GM23338 (cell line): ENCODE data around the gene COX4I1. TPM values are rescaled to one million over a fixed set of nuclear protein-coding genes. Genes with fewer than 3 reads are reported as not detected.

ENCODE experiments used
- ATAC-seq: fragments of 200-7000 bp; cut with Tn5 transposase; 3 replicates; pipeline ENCODE4 v1.9.1; 2020
- DNase-seq: peaks from one replicate; pipeline ENCODE4 v3.0.0-alpha.2; 2015; ENCODE audit warnings: low spot score
- H2AFZ ChIP-seq: fragments of 200-600 bp; sonication (generic); 2 replicates; pipeline ENCODE4 v1.8.0; 2016; ENCODE audit warnings: antibody characterized with exemption, mild to moderate bottlenecking, moderate library complexity
- H3F3A ChIP-seq: fragments of 200-600 bp; sonication (generic); replicated peaks from 2 replicates; pipeline ENCODE4 v1.8.0; 2017; ENCODE audit warnings: antibody characterized with exemption, mixed run types, low read depth
- H3K27ac ChIP-seq: fragments of 200-600 bp; sonication (generic); 2 replicates; pipeline ENCODE4 v1.6.1; 2016; ENCODE audit warnings: low read depth
- H3K27me3 ChIP-seq: fragments of 200-600 bp; sonication (generic); 2 replicates; pipeline ENCODE4 v1.8.0; 2016; ENCODE audit warnings: mild to moderate bottlenecking, mixed run types, moderate library complexity; ENCODE audit not compliant: insufficient read depth
- H3K36me3 ChIP-seq: fragments of 200-600 bp; sonication (generic); 2 replicates; pipeline ENCODE4 v1.8.0; 2016; ENCODE audit warnings: mild to moderate bottlenecking; ENCODE audit not compliant: insufficient read depth
- H3K4me1 ChIP-seq: fragments of 200-600 bp; sonication (generic); 2 replicates; pipeline ENCODE4 v1.8.0; 2016; ENCODE audit warnings: mild to moderate bottlenecking, moderate library complexity; ENCODE audit not compliant: insufficient read depth
- H3K4me2 ChIP-seq: fragments of 200-600 bp; sonication (generic); 2 replicates; pipeline ENCODE4 v1.7.1; 2017; ENCODE audit warnings: mixed run types
- H3K4me3 ChIP-seq: fragments of 200-600 bp; sonication (generic); 2 replicates; pipeline ENCODE4 v1.6.1; 2016; ENCODE audit warnings: mixed run types
- H3K79me2 ChIP-seq: fragments of 200-600 bp; sonication (generic); replicated peaks from 2 replicates; pipeline ENCODE4 v1.8.0; 2017; ENCODE audit warnings: mild to moderate bottlenecking; ENCODE audit not compliant: insufficient read depth
- H3K9me2 ChIP-seq: fragments of 200-600 bp; sonication (generic); 2 replicates; pipeline ENCODE4 v1.8.0; 2017; ENCODE audit not compliant: insufficient read depth
- H4K20me1 ChIP-seq: fragments of 200-600 bp; sonication (generic); replicated peaks from 2 replicates; pipeline ENCODE4 v1.8.0; 2017; ENCODE audit warnings: mild to moderate bottlenecking; ENCODE audit not compliant: insufficient read depth
- H3K27ac Mint-ChIP-seq: 2 replicates; pipeline ENCODE4 v1.8.0; 2020; ENCODE audit warnings: inconsistent platforms, mild to moderate bottlenecking, moderate library complexity, mixed read lengths
- H3K27me3 Mint-ChIP-seq: 3 replicates; pipeline ENCODE4 v1.8.0; 2022; ENCODE audit warnings: low read depth, mild to moderate bottlenecking, moderate library complexity, mixed read lengths, inconsistent platforms; ENCODE audit not compliant: insufficient read depth, poor library complexity
- H3K36me3 Mint-ChIP-seq: 3 replicates; pipeline ENCODE4 v1.8.0; 2021; ENCODE audit warnings: low read depth, mild to moderate bottlenecking, inconsistent platforms, moderate library complexity, mixed read lengths
- H3K4me1 Mint-ChIP-seq: 3 replicates; pipeline ENCODE4 v1.8.0; 2020; ENCODE audit warnings: mild to moderate bottlenecking, inconsistent platforms, mixed read lengths
- H3K4me3 Mint-ChIP-seq: 3 replicates; pipeline ENCODE4 v1.8.0; 2021; ENCODE audit warnings: moderate library complexity, mild to moderate bottlenecking, inconsistent platforms, mixed read lengths
- H3K9me3 Mint-ChIP-seq: 3 replicates; pipeline ENCODE4 v1.8.0; 2020; ENCODE audit warnings: moderate library complexity, mild to moderate bottlenecking, inconsistent platforms, mixed read lengths
- CREB1 ChIP-seq: fragments of 250-450 bp; sonication (Bioruptor Pico); IDR thresholded peaks from 2 replicates; pipeline ENCODE4 v1.5.0; 2020; ENCODE audit warnings: low read depth, mild to moderate bottlenecking, moderate library complexity
- ETS1 ChIP-seq: IDR thresholded peaks from 2 replicates; pipeline ENCODE4 v1.6.1; 2016; ENCODE audit warnings: antibody characterized with exemption
- EZH2 ChIP-seq: fragments of 200-600 bp; sonication (generic); IDR thresholded peaks from one replicate; pipeline ENCODE4 v1.8.0; 2017; ENCODE audit warnings: antibody characterized with exemption, mild to moderate bottlenecking, low read depth; ENCODE audit not compliant: unreplicated experiment
- EZH2phosphoT487 ChIP-seq: fragments of 200-600 bp; sonication (generic); IDR thresholded peaks from one replicate; pipeline ENCODE4 v1.8.1; 2018; ENCODE audit warnings: antibody characterized with exemption; ENCODE audit not compliant: unreplicated experiment
- NANOG ChIP-seq: IDR thresholded peaks from 2 replicates; pipeline ENCODE4 v1.6.1; 2016; ENCODE audit warnings: antibody characterized with exemption, borderline replicate concordance
- POLR2AphosphoS5 ChIP-seq: IDR thresholded peaks from 2 replicates; pipeline ENCODE4 v1.6.1; 2016; ENCODE audit warnings: antibody characterized with exemption, low read depth
- REST ChIP-seq: IDR thresholded peaks from one replicate; pipeline ENCODE4 v1.6.1; 2018; ENCODE audit warnings: antibody characterized with exemption; ENCODE audit not compliant: unreplicated experiment
- STAT1 ChIP-seq: IDR thresholded peaks from one replicate; pipeline ENCODE4 v1.6.1; 2016; ENCODE audit warnings: antibody characterized with exemption; ENCODE audit not compliant: unreplicated experiment
- ZNF114 ChIP-seq: fragments of 250-450 bp; sonication (Bioruptor Pico); IDR thresholded peaks from 2 replicates; pipeline ENCODE4 v1.5.0; 2020; ENCODE audit warnings: mild to moderate bottlenecking, moderate library complexity
- ZNF331 ChIP-seq: fragments of 250-450 bp; sonication (Bioruptor Pico); IDR thresholded peaks from 2 replicates; pipeline ENCODE4 v1.5.0; 2020; ENCODE audit warnings: low read depth, mild to moderate bottlenecking, moderate library complexity
- polyA plus RNA-seq: library from polyadenylated mRNA; unstranded; fragments of >200 nt; fragmentation: Nextera tagmentation; extraction: Ambion mirVana; gene quantifications from 2 replicates; pipeline ENCODE4 v1.2.1, GENCODE V29; 2016
- total RNA-seq: library from RNA; depleted of rRNA; stranded (reverse); fragments of >200 nt; shearing (Covaris generic); gene quantifications from 2 replicates; pipeline ENCODE4 v1.2.3, GENCODE V29; 2014
- TF ChIP-seq, protein P1 (sequence below), 2 experiments: fragments of 200-600 bp in 1 of 2; sonication (generic) in 1 of 2; conservative IDR thresholded peaks; 2 replicates each; pipeline versions ENCODE4 v1.5.1 to v1.6.1; 2016 to 2017; ENCODE audit warnings: antibody characterized with exemption in 2 of 2, low read depth in 2 of 2, mild to moderate bottlenecking in 2 of 2, moderate library complexity in 1 of 2

Gene COX4I1
- total and polyA plus RNA-seq, 2 experiments from 2014 or later: 329 to 1,008 TPM

DNA sequence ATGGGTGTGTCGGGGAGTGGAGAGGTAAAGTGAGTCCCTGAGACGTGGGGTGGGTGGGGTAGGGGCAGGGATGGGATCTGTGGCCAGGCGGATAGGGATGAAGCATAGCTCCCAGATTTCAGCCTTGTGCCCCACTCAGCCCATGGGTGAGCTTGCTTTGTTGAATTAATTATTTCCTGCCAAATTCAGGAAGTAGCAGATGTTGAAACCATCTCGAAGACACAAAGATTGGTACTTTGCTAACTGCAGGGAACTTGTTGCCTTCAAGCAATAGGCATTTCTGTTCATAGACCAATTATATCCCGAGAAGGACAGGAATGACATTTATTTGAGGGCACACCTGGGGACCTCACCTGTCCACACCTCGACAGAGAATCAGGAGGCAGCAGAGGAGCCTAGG is 37.6 kb upstream of the COX4I1 start (continued):
- TF ChIP-seq, protein P1, sequence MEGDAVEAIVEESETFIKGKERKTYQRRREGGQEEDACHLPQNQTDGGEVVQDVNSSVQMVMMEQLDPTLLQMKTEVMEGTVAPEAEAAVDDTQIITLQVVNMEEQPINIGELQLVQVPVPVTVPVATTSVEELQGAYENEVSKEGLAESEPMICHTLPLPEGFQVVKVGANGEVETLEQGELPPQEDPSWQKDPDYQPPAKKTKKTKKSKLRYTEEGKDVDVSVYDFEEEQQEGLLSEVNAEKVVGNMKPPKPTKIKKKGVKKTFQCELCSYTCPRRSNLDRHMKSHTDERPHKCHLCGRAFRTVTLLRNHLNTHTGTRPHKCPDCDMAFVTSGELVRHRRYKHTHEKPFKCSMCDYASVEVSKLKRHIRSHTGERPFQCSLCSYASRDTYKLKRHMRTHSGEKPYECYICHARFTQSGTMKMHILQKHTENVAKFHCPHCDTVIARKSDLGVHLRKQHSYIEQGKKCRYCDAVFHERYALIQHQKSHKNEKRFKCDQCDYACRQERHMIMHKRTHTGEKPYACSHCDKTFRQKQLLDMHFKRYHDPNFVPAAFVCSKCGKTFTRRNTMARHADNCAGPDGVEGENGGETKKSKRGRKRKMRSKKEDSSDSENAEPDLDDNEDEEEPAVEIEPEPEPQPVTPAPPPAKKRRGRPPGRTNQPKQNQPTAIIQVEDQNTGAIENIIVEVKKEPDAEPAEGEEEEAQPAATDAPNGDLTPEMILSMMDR (conservative IDR thresholded peaks at IDR 0.05; ENCODE audit: low read depth in 2 of 2): no peak
- TF ChIP-seq ETS1 (no peak), STAT1 (no peak)

DNA sequence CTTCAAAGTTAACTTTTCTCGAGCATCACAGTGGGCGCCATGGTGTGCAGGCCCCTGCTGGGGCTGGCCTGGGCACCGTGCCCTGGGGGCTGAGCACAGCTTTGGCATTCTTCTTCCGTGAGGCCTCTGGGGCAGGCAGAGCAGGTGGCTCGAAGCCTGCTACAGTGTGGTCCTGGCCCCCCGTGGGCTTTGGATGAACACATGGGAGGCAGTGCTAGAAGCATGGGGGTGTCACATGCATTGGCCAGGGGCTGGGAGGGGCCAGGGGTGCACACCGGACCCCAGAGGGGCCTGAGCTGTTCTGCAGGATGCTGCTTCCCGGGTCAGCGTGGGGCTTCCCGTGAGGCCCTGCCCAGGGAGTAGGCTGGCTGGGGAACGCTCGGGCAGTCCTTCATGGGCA is 36.5 kb upstream of the COX4I1 start:
- Histone ChIP-seq H3K27me3 (no peaks in the 10 kb centered on the region), H3K27ac (no peak overlapping the region), H3K4me1 (peaks cover 9% of the 10 kb centered on the region), H3K79me2 (no peaks in the 10 kb centered on the region), H3F3A (0 out of 2 replicates have a peak, but pooled peaks cover 2% of the 10 kb centered on the region), H3K4me2 (no peak overlapping the region), H3K9me2 (no peaks in the 10 kb centered on the region), H4K20me1 (no peaks in the 10 kb centered on the region), H2AFZ (no peak overlapping the region), H3K36me3 (no peaks in the 10 kb centered on the region), H3K4me3 (no peak overlapping the region)
- Mint-ChIP-seq H3K36me3 (no peaks in the 10 kb centered on the region; the same call in 2 of the 3 replicates), H3K9me3 (no peaks in the 10 kb centered on the region; the same call in 2 of the 3 replicates), H3K27ac (no peak overlapping the region), H3K27me3 (peaks cover 17% of the 10 kb centered on the region), H3K4me1 (peaks cover 20% of the 10 kb centered on the region), H3K4me3 (no peak overlapping the region)
- DNase-seq (no peak), ATAC-seq (no peak)
- TF ChIP-seq ETS1 (no peak), EZH2phosphoT487 (no peak)

- Histone ChIP-seq H3K9me2 (no peaks in the 10 kb centered on the region), H3F3A (0 out of 2 replicates have a peak, but pooled peaks cover 2% of the 10 kb centered on the region), H3K79me2 (no peaks in the 10 kb centered on the region), H3K36me3 (no peaks in the 10 kb centered on the region), H3K4me1 (peaks cover 15% of the 10 kb centered on the region), H3K4me3 (no peak overlapping the region), H4K20me1 (no peaks in the 10 kb centered on the region), H2AFZ (no peak overlapping the region), H3K27ac (no peak overlapping the region), H3K27me3 (no peaks in the 10 kb centered on the region), H3K4me2 (no peak overlapping the region)
- no peaks in the 10 kb centered on the region; the same call in 2 of the 3 replicates for H3K36me3 Mint-ChIP-seq
- no peak overlapping the region for H3K27ac Mint-ChIP-seq
- H3K9me3 Mint-ChIP-seq: no peaks in the 10 kb centered on the region; the same call in 2 of the 3 replicates
- no peak for DNase-seq
- peaks cover 26% of the 10 kb centered on the region for H3K4me1 Mint-ChIP-seq
- H3K4me3 Mint-ChIP-seq: peak overlapping the region; percentile 26; the same call in 1 of the 3 replicates
- no peak for TF ChIP-seq NANOG
- TF ChIP-seq ZNF331 (CRISPR knock-in tag): no peak
- no peak for TF ChIP-seq CREB1
- no peak for TF ChIP-seq ZNF114
- TF ChIP-seq EZH2: no peak
- TF ChIP-seq, protein P1 (conservative IDR thresholded peaks at IDR 0.05; ENCODE audit: low read depth in 2 of 2): no peak
- TF ChIP-seq EZH2phosphoT487: no peak
- TF ChIP-seq REST: no peak
- no peak for TF ChIP-seq ETS1
- TF ChIP-seq STAT1: no peak
- no peak for TF ChIP-seq POLR2AphosphoS5
- H3K27me3 Mint-ChIP-seq: peaks cover 21% of the 10 kb centered on the region
- no peak for ATAC-seq
Observed at GRCh38 chr16:85763616-85764015, 35.9 kb upstream of the COX4I1 start.
